Pancreas (tissue), 10 donors: ENCODE results near the gene PRKCB. TPM values are rescaled to one million over a fixed set of nuclear protein-coding genes. Genes with fewer than 3 reads are reported as not detected.
"Not testable (repeated sequence)": the region's sequence is repeated elsewhere in the genome, so short reads cannot be mapped to it uniquely, and the experiment has no call there.

ENCODE experiments used
- ATAC-seq, 4 donors: fragments of 200-7000 bp; cut with Tn5 transposase; one replicate each; pipeline versions ENCODE4 v1.8.0 to v1.9.1; 2020; ENCODE audit warnings: mild to moderate bottlenecking in 4 of 4, moderate library complexity in 4 of 4
- DNase-seq, 6 donors: peaks; one replicate each; pipeline ENCODE4 v3.0.0-alpha.2; 2020
- FAIRE-seq: peaks from 2 replicates; lab custom pipeline; 2012; peaks lifted over from hg19 to GRCh38; lab: Jason Lieb, UNC
- H3K27ac ChIP-seq, 4 donors: fragments of 200-600 bp; sonication (generic); 1 replicate in 3 of 4; 2 replicates in 1 of 4; pipeline versions ENCODE4 v1.5.0 to v1.8.0; 2020
- H3K27me3 ChIP-seq, 4 donors: fragments of 200-600 bp; one replicate each; pipeline ENCODE4 v1.8.0; 2021
- H3K36me3 ChIP-seq, 3 donors: fragments of 200-600 bp; sonication (generic) in 1 of 3; one replicate each; pipeline versions ENCODE4 v1.5.0 to v1.8.0; 2020 to 2021
- H3K4me1 ChIP-seq, 3 donors: fragments of 200-600 bp; one replicate each; pipeline ENCODE4 v1.8.0; 2021
- H3K4me3 ChIP-seq, 4 donors: fragments of 200-600 bp; sonication (generic) in 2 of 4; one replicate each; pipeline versions ENCODE4 v1.5.0 to v1.8.0; 2020 to 2021
- H3K9me3 ChIP-seq, 4 donors: fragments of 200-600 bp; one replicate each; pipeline ENCODE4 v1.8.0; 2021
- WGBS, 2 donors: extraction: QIAGEN DNeasy Blood & Tissue Kit; methylation state at CpG; one replicate each; pipeline ENCODE4 v1.1.7; 2013; 5-methylcytosine and 5-hydroxymethylcytosine counted together
- intact Hi-C, 3 donors: fragments of 100-400 bp; cut with DNase I; formaldehyde crosslinking; loops; one replicate each; pipeline versions ENCODE4 v1.11.1 to v1.14.2; 2022
- polyA plus RNA-seq, 2 donors: library from polyadenylated mRNA; stranded (reverse); fragments of 200-250 nt; gene quantifications; one replicate each; pipeline ENCODE4 v1.2.3, GENCODE V29; 2013
- total RNA-seq, 6 donors: library from RNA; stranded (reverse); fragmentation: NEBNext Ultra II Directional in 4 of 6; extraction: Animal tissue kit (Norgen Biotek cat#: 25700) in 4 of 6; gene quantifications; one replicate each; pipeline versions ENCODE4 v1.2.1 to v1.2.4, GENCODE V29; 2021 to 2023
- TF ChIP-seq, protein P1 (sequence below), 4 donors: fragments of 200-600 bp; sonication (generic) in 3 of 4; IDR thresholded peaks; one replicate each; pipeline versions ENCODE4 v1.5.0 to v1.8.0; 2021; ENCODE audit warnings: antibody characterized with exemption in 4 of 4
- donor health status: healthy with polysubstance abuse.
- donor health status: DM: no; HTN: no; CAD: no; lungs with moderate emphysema.
- donor health status: DM: no; HTN: no; CAD: no.
- donor health status: control.
- donor health status: control.
- donor health status: Bipolar disorder and iron deficiency.
- donor health status: DM: yes; HTN: yes; CAD: no.
- donor health status: DM: no; HTN: no; CAD: no.
- donor health status: DM: no; HTN: no; CAD: no.
- donor health status: DM: yes; HTN: yes; CAD: no.

PRKCB gene
- total and polyA plus RNA-seq, 8 donors: 0.19 to 4.3 (median 0.61) TPM

DNA sequence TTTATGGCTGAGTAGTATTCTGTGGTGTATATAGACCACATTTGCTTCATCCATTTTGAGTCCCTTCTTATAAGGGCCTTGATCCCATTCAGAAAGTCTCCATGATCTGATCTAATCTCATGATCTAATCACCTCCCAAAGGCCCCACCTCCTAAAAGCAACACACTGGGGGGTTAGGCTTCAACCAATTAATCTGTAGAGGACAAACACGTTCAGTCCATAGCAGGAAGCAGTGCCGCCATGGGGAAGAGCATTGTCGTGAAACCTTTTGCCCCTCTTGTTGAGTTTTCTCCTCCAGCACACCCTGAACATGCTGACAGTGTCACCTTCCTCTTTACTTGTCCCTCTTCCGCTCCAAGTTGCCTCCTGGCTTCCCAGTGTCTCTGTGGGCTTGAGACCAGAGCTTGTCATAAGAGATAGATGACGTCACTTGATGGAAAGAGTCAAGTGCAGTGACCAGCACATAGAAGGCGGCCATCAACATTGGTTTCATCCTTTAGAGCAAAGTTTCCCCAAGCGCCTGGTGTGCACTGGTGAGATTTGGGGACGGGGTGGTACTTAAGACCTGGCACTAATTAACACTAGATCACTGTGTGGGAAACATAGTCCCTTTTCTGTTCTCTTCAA is 74.1 kb downstream of the PRKCB start:
- no peak for ATAC-seq
- WGBS, 2 donors: 55 to 69% methylated on average over 8 of the region's 8 CpGs
- Histone ChIP-seq H3K4me1 (no peaks in the 10 kb centered on the region), H3K36me3 (no peaks in the 10 kb centered on the region), H3K27me3 (no peaks in the 10 kb centered on the region), H3K9me3 (no peaks in the 10 kb centered on the region), H3K27ac (no peak overlapping the region), H3K4me3 (no peak overlapping the region)
- intact Hi-C loops: no loop called here
- no peak for DNase-seq
- TF ChIP-seq, protein P1, sequence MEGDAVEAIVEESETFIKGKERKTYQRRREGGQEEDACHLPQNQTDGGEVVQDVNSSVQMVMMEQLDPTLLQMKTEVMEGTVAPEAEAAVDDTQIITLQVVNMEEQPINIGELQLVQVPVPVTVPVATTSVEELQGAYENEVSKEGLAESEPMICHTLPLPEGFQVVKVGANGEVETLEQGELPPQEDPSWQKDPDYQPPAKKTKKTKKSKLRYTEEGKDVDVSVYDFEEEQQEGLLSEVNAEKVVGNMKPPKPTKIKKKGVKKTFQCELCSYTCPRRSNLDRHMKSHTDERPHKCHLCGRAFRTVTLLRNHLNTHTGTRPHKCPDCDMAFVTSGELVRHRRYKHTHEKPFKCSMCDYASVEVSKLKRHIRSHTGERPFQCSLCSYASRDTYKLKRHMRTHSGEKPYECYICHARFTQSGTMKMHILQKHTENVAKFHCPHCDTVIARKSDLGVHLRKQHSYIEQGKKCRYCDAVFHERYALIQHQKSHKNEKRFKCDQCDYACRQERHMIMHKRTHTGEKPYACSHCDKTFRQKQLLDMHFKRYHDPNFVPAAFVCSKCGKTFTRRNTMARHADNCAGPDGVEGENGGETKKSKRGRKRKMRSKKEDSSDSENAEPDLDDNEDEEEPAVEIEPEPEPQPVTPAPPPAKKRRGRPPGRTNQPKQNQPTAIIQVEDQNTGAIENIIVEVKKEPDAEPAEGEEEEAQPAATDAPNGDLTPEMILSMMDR (IDR thresholded peaks at IDR 0.05): no peak
- FAIRE-seq: no peak

DNA sequence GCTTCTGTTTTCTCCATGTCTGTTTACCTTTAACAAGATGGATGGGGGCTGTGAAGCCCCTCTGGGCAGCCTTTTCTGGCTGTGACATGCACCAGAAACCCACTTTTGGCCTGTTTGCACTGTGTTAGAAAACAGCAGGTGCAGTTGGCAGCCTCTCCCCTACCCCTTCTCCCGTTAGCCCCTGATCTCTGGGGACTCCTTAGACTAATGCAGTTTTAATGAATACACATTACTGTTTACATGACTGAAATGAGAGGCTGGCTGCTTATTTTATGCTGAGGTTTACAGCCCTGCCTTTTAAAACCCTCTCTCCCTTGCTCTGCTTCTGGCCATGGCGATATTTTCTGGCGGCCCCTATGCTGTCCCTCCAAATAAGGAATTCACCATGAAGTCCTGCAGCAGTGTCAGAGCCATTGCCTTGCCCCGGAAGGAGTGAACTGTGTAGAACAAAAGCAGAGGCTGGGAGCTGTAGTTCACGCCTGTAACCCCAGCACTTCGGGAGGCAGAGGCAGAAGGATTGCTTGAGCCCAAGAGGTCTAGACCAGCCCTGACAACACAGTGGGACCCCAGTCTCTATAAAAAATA is 79.3 kb downstream of the PRKCB start:
- TF ChIP-seq, protein P1 (IDR thresholded peaks at IDR 0.05): no peak
- ATAC-seq: no peak
- H3K4me1 ChIP-seq: no peaks in the 10 kb centered on the region
- no peak for DNase-seq
- H3K4me3 ChIP-seq: no peak overlapping the region
- no peaks in the 10 kb centered on the region for H3K9me3 ChIP-seq
- FAIRE-seq: no peak
- H3K27ac ChIP-seq: no peak overlapping the region
- WGBS, 2 donors: 27 to 29% methylated on average over 6 of the region's 6 CpGs
- no peaks in the 10 kb centered on the region for H3K27me3 ChIP-seq
- no peaks in the 10 kb centered on the region for H3K36me3 ChIP-seq
- intact Hi-C loops: no loop called here

DNA sequence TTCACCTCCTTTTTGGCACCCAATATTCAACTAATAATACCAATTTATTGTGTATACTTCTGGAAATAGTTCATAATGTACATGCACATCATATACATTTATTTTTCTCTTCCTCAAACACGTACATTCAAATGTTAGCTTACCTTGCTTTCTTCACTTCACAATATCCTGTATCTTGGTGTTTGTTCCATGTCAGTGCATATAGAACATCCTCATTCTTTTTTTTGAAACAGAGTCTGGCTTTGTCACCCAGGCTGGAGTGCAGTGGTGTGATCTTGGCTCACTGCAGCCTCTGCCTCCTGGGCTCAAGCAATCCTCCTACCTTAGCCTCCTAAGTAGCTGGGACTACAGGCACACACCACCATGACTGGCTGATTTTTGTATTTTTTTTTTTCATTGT is 80.8 kb downstream of the PRKCB start:
- FAIRE-seq, H3K4me1 ChIP-seq, H3K27me3 ChIP-seq, H3K27ac ChIP-seq, H3K9me3 ChIP-seq, H3K4me3 ChIP-seq, intact Hi-C loops, H3K36me3 ChIP-seq, DNase-seq, ATAC-seq: not testable (repeated sequence)
- WGBS, 2 donors: 48 to 61% methylated on average over 1 of the region's 1 CpG

DNA sequence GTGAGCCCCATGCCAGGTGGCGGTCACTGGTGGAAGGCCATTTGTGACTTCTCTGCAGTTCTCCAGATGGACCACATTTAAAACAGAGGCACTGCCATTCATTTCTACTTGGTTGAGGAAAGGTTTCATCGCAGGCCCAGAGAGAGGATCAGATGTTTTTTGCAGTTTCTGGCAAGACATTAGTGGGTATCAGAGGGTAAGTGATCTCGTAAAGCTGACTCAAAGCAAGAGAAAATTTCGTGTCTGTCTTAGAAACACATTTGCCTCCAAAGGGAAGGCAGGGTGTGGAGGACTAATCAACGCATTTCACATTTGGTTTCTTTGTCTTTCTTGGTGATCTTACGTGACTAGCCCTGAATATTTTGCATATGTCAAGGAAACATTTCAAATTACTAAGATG is 81.8 kb downstream of the PRKCB start:
- H3K4me3 ChIP-seq: no peak overlapping the region
- FAIRE-seq (no peak), ATAC-seq (no peak), DNase-seq (no peak)
- intact Hi-C loops: no loop called here
- no peaks in the 10 kb centered on the region for H3K36me3 ChIP-seq
- 67 to 74% methylated on average over 6 of the region's 6 CpGs for WGBS, 2 donors
- no peak overlapping the region for H3K27ac ChIP-seq
- no peaks in the 10 kb centered on the region for H3K4me1 ChIP-seq
- H3K27me3 ChIP-seq: no peaks in the 10 kb centered on the region
- H3K9me3 ChIP-seq: no peaks in the 10 kb centered on the region
- TF ChIP-seq, protein P1 (IDR thresholded peaks at IDR 0.05): no peak

DNA sequence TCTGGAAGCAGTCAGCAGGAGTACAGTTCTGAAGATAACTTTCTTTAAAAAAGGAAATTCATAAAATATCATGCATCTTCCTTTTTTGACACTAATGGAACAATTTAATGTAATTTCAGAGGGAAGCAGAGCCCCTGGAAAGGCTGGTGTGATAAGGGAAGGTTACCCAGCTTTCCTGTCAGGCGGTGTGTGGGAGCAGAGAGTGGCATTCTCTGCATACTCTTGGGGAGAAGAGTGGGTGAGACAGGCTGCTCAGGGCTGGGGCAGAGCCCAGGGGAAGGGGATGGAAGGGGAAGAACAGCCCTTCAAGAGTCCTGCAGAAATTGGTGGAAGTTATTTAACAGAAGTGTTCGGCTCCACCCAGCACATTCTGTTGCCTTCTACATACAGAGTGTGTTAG is 84.7 kb downstream of the PRKCB start:
- TF ChIP-seq, protein P1 (IDR thresholded peaks at IDR 0.05): no peak
- ATAC-seq (no peak), DNase-seq (no peak), FAIRE-seq (no peak)
- no peak overlapping the region for H3K4me3 ChIP-seq
- no peaks in the 10 kb centered on the region for H3K27me3 ChIP-seq
- no peaks in the 10 kb centered on the region for H3K36me3 ChIP-seq
- WGBS, 2 donors: 57 to 79% methylated on average over 2 of the region's 2 CpGs
- H3K27ac ChIP-seq: no peak overlapping the region
- H3K4me1 ChIP-seq: no peaks in the 10 kb centered on the region
- H3K9me3 ChIP-seq: no peaks in the 10 kb centered on the region
- intact Hi-C loops: no loop called here
